ENCODE data around the gene BRIP1.
"Not testable (repeated sequence)": the region's sequence is repeated elsewhere in the genome, so short reads cannot be mapped to it uniquely, and the experiment has no call there.

The BRIP1 gene

GRCh38 chr17:61676522-61676921 lies 186.8 kb downstream of the BRIP1 start:
- not testable (repeated sequence) for H2AFZ ChIP-seq (ENCODE audit: insufficient read depth, low read length, poor library complexity); DNase-seq; H3K27ac ChIP-seq (ENCODE audit: low read depth, low read length); H3K4me1 ChIP-seq (ENCODE audit: control insufficient read depth in 1 of 2, insufficient read depth in 2 of 2, low read length in 2 of 2); H2AK5ac ChIP-seq (ENCODE audit: low read length); H3K4ac ChIP-seq (ENCODE audit: low read depth, low read length); H3K14ac ChIP-seq (ENCODE audit: low read length); H3K4me2 ChIP-seq (ENCODE audit: low read length); H3K79me1 ChIP-seq (ENCODE audit: low read length); H3K79me2 ChIP-seq (ENCODE audit: control insufficient read depth, insufficient read depth, low read length, poor library complexity); H3K23ac ChIP-seq (ENCODE audit: low read length); H4K8ac ChIP-seq (ENCODE audit: low read depth, low read length); H2BK12ac ChIP-seq (ENCODE audit: low read length); H2BK5ac ChIP-seq (ENCODE audit: low read depth, low read length, poor library complexity); H3K4me3 ChIP-seq (ENCODE audit: low read depth, low read length); H4K12ac ChIP-seq (ENCODE audit: low read depth, low read length); H3K9ac ChIP-seq (ENCODE audit: low read length); H4K91ac ChIP-seq (ENCODE audit: low read depth, low read length); H3K27me3 ChIP-seq (ENCODE audit: insufficient read depth, low read length); H3K18ac ChIP-seq (ENCODE audit: low read length); H3K36me3 ChIP-seq (ENCODE audit: control insufficient read depth in 1 of 2, insufficient read depth in 2 of 2, low read length in 2 of 2); H3K9me3 ChIP-seq (ENCODE audit: insufficient read depth, low read depth, low read length); H2BK120ac ChIP-seq (ENCODE audit: insufficient read depth, low read length, poor library complexity)

- not testable (repeated sequence) for H2AFZ ChIP-seq (ENCODE audit: insufficient read depth, low read length, poor library complexity); H3K36me3 ChIP-seq (ENCODE audit: control insufficient read depth in 1 of 2, insufficient read depth in 2 of 2, low read length in 2 of 2); H4K8ac ChIP-seq (ENCODE audit: low read depth, low read length); H2BK120ac ChIP-seq (ENCODE audit: insufficient read depth, low read length, poor library complexity); H3K4me3 ChIP-seq (ENCODE audit: low read depth, low read length); H3K79me1 ChIP-seq (ENCODE audit: low read length); H3K4me1 ChIP-seq (ENCODE audit: control insufficient read depth in 1 of 2, insufficient read depth in 2 of 2, low read length in 2 of 2); H3K4me2 ChIP-seq (ENCODE audit: low read length); H3K9ac ChIP-seq (ENCODE audit: low read length); H3K4ac ChIP-seq (ENCODE audit: low read depth, low read length); H3K27ac ChIP-seq (ENCODE audit: low read depth, low read length); H2BK12ac ChIP-seq (ENCODE audit: low read length); DNase-seq; H4K12ac ChIP-seq (ENCODE audit: low read depth, low read length); H2AK5ac ChIP-seq (ENCODE audit: low read length); H3K23ac ChIP-seq (ENCODE audit: low read length); H2BK5ac ChIP-seq (ENCODE audit: low read depth, low read length, poor library complexity); H3K27me3 ChIP-seq (ENCODE audit: insufficient read depth, low read length); H3K14ac ChIP-seq (ENCODE audit: low read length); H3K9me3 ChIP-seq (ENCODE audit: insufficient read depth, low read depth, low read length); H3K18ac ChIP-seq (ENCODE audit: low read length); H4K91ac ChIP-seq (ENCODE audit: low read depth, low read length); H3K79me2 ChIP-seq (ENCODE audit: control insufficient read depth, insufficient read depth, low read length, poor library complexity)
- no CpG with 5 or more reads among the region's 2 CpGs for WGBS (ENCODE audit: extremely low coverage, insufficient coverage, insufficient read length)
Observed at GRCh38 chr17:61674609-61675008, 188.7 kb downstream of the BRIP1 start.

GRCh38 chr17:61673019-61673897 lies 190.1 kb downstream of the BRIP1 start:
- H3K18ac ChIP-seq (ENCODE audit: low read length); H3K14ac ChIP-seq (ENCODE audit: low read length); H3K4me2 ChIP-seq (ENCODE audit: low read length); H3K23ac ChIP-seq (ENCODE audit: low read length); H2BK5ac ChIP-seq (ENCODE audit: low read depth, low read length, poor library complexity); H2AFZ ChIP-seq (ENCODE audit: insufficient read depth, low read length, poor library complexity); H3K36me3 ChIP-seq (ENCODE audit: control insufficient read depth in 1 of 2, insufficient read depth in 2 of 2, low read length in 2 of 2); H4K8ac ChIP-seq (ENCODE audit: low read depth, low read length); H4K91ac ChIP-seq (ENCODE audit: low read depth, low read length); DNase-seq; H2BK12ac ChIP-seq (ENCODE audit: low read length); H3K4me1 ChIP-seq (ENCODE audit: control insufficient read depth in 1 of 2, insufficient read depth in 2 of 2, low read length in 2 of 2); H3K79me1 ChIP-seq (ENCODE audit: low read length); H2AK5ac ChIP-seq (ENCODE audit: low read length); H3K27ac ChIP-seq (ENCODE audit: low read depth, low read length); H3K79me2 ChIP-seq (ENCODE audit: control insufficient read depth, insufficient read depth, low read length, poor library complexity); H2BK120ac ChIP-seq (ENCODE audit: insufficient read depth, low read length, poor library complexity); H3K27me3 ChIP-seq (ENCODE audit: insufficient read depth, low read length); H3K9me3 ChIP-seq (ENCODE audit: insufficient read depth, low read depth, low read length); H3K9ac ChIP-seq (ENCODE audit: low read length); H3K4ac ChIP-seq (ENCODE audit: low read depth, low read length); H4K12ac ChIP-seq (ENCODE audit: low read depth, low read length): not testable (repeated sequence)
- no CpG with 5 or more reads among the region's 16 CpGs for WGBS (ENCODE audit: extremely low coverage, insufficient coverage, insufficient read length)
- H3K4me3 ChIP-seq (ENCODE audit: low read depth, low read length), result peak overlapping the region; percentile 32

GRCh38 chr17:61672140-61672539 lies 191.2 kb downstream of the BRIP1 start:
- Histone ChIP-seq H3K4ac (ENCODE audit: low read depth, low read length) (no peak overlapping the region), H3K27ac (ENCODE audit: low read depth, low read length) (no peak overlapping the region), H3K14ac (ENCODE audit: low read length) (no peak overlapping the region), H2AK5ac (ENCODE audit: low read length) (no peak overlapping the region), H2AFZ (ENCODE audit: insufficient read depth, low read length, poor library complexity) (no peak overlapping the region), H4K8ac (ENCODE audit: low read depth, low read length) (no peak overlapping the region), H3K4me3 (ENCODE audit: low read depth, low read length) (no peak overlapping the region), H3K9me3 (ENCODE audit: insufficient read depth, low read depth, low read length) (no peaks in the 10 kb centered on the region), H3K79me2 (ENCODE audit: control insufficient read depth, insufficient read depth, low read length, poor library complexity) (no peaks in the 10 kb centered on the region), H3K9ac (ENCODE audit: low read length) (no peak overlapping the region), H2BK5ac (ENCODE audit: low read depth, low read length, poor library complexity) (no peak overlapping the region), H3K23ac (ENCODE audit: low read length) (no peak overlapping the region), H4K91ac (ENCODE audit: low read depth, low read length) (no peak overlapping the region), H3K4me1 (ENCODE audit: control insufficient read depth in 1 of 2, insufficient read depth in 2 of 2, low read length in 2 of 2) (no peaks in the 10 kb centered on the region), H4K12ac (ENCODE audit: low read depth, low read length) (no peak overlapping the region), H3K4me2 (ENCODE audit: low read length) (no peak overlapping the region), H2BK120ac (ENCODE audit: insufficient read depth, low read length, poor library complexity) (no peak overlapping the region), H2BK12ac (ENCODE audit: low read length) (no peak overlapping the region), H3K18ac (ENCODE audit: low read length) (no peak overlapping the region), H3K36me3 (ENCODE audit: control insufficient read depth in 1 of 2, insufficient read depth in 2 of 2, low read length in 2 of 2) (no peaks in the 10 kb centered on the region), H3K79me1 (ENCODE audit: low read length) (no peaks in the 10 kb centered on the region), H3K27me3 (ENCODE audit: insufficient read depth, low read length) (no peaks in the 10 kb centered on the region)
- no peak for DNase-seq
- no CpG with 5 or more reads among the region's 1 CpG for WGBS (ENCODE audit: extremely low coverage, insufficient coverage, insufficient read length)
